GM12892 (cell line): ENCODE data around the gene RNF113B.

Experiments used
- DNase-seq: peaks from one replicate; pipeline ENCODE4 v3.0.0; 2011; ENCODE audit not compliant: insufficient read length
- FAIRE-seq: peaks from 2 replicates; lab custom pipeline; 2011; peaks lifted over from hg19 to GRCh38; lab: Jason Lieb, UNC
- POLR2A ChIP-seq: IDR thresholded peaks from 2 replicates; pipeline ENCODE4 v1.6.1; 2011; ENCODE audit warnings: low read depth, low read length, control low read depth
- POLR2AphosphoS5 ChIP-seq: IDR thresholded peaks from 2 replicates; pipeline ENCODE4 v1.6.1; 2011; ENCODE audit warnings: low read depth, low read length, control low read depth
- TAF1 ChIP-seq: IDR thresholded peaks from 2 replicates; pipeline ENCODE4 v1.6.1; 2011; ENCODE audit warnings: low read depth, mild to moderate bottlenecking, control low read depth, low read length, borderline replicate concordance

Gene RNF113B

DNA sequence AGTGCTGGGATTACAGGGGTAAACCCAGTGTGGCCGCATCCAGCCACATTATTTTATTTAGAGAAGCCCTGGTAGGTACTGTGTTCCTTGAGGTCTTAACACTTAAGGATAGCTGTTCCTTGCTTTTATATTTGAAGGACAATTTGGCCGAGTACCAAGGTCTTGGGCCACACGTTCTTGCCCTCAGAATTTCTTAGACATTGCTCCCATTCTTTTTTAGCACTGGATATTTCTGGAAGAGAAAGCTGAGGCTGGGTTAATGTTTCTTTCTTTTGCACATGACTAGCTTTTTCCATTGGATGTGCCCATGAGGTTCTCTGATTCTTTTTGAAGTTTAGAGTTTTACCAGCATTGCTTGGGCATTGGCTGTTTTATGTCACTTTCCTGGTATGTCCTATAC is 5.5 kb upstream of the RNF113B start:
- TF ChIP-seq POLR2A = no peak
- no peak for TF ChIP-seq TAF1
- TF ChIP-seq POLR2AphosphoS5 = no peak
- DNase-seq (no peak), FAIRE-seq (no peak)

GRCh38 chr13:98182153-98182552 is 5.1 kb upstream of the RNF113B start:
- no peak for FAIRE-seq
- TF ChIP-seq POLR2A (no peak), POLR2AphosphoS5 (no peak), TAF1 (no peak)
- DNase-seq = no peak

GRCh38 chr13:98181111-98181815 is 4.2 kb upstream of the RNF113B start:
- DNase-seq = no peak
- FAIRE-seq = no peak
- no peak for TF ChIP-seq TAF1
- TF ChIP-seq POLR2AphosphoS5 = no peak
- TF ChIP-seq POLR2A = no peak

DNA sequence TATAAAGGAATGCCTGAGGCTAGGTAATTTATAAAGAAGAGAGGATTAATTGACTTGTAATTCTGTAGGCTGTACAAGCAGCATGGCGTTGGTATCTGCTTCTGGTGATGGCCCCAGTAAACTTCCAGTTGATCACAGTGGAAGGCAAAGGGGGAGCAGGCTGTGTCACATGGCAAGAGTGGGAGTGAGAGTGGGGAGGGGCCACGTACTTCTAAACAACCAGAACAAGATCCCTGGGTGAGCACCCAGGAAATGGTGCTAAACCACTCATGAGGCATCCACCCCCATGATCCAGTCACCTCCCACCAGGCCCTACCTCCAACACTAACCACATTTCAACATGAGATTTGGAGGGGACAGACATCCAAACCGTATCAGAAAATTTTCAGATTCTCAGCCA is 3.0 kb upstream of the RNF113B start:
- no peak for DNase-seq
- FAIRE-seq = no peak
- TF ChIP-seq TAF1 (no peak), POLR2AphosphoS5 (no peak), POLR2A (no peak)

DNA sequence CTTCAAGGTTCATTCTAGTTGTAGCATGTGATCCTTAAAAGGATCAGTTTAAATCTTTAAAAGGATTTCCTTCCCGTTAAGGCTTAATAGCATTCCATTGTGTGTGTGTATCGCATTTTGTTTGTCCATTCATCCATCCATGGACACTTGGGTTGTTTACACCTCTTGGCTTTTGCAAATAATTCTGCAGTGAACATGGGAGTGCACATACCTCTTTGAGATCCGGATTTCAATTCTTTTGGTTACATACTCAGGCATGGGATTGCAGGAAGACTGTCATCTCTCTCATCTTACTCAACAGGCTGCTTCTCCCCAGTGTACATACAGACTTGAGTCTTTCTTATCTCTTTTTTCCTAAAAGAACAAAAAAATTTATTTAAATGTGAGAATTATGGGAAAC is 1.2 kb downstream of the RNF113B start:
- TF ChIP-seq POLR2A (no peak), POLR2AphosphoS5 (no peak), TAF1 (no peak)
- DNase-seq (no peak), FAIRE-seq (no peak)

GRCh38 chr13:98175043-98175442 is 2.0 kb downstream of the RNF113B start:
- FAIRE-seq (no peak), DNase-seq (no peak)
- TF ChIP-seq POLR2A = no peak
- TF ChIP-seq POLR2AphosphoS5 = no peak

DNA sequence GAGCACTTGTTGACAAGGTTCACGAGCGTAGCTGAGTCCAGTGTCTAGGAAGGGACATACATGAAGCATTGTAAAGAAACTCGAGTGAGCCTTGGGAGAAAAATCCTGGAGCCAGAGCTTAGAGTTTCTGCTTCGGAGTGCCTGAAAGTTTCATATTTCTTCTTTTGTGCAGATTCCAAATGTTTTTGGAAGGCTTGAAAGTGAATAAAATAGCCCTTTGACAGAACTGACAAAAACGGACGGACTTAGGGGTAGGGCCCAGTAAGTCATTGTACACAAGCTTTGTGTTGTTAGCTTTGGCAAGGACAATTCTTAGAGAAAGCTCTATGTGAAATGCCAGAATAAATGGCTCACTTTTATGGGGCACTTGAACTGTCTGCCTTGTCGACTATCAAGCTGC is 2.8 kb downstream of the RNF113B start:
- no peak for DNase-seq
- no peak for FAIRE-seq
- TF ChIP-seq POLR2AphosphoS5 (no peak), TAF1 (no peak), POLR2A (no peak)

GRCh38 chr13:98173431-98174152 is 3.5 kb downstream of the RNF113B start:
- TF ChIP-seq TAF1 (no peak), POLR2AphosphoS5 (no peak), POLR2A (no peak)
- no peak for DNase-seq
- no peak for FAIRE-seq

- no peak for FAIRE-seq
- no peak for DNase-seq
- no peak for TF ChIP-seq TAF1
- no peak for TF ChIP-seq POLR2A
- no peak for TF ChIP-seq POLR2AphosphoS5
Observed at GRCh38 chr13:98172590-98173422, 4.3 kb downstream of the RNF113B start.

- no peak for DNase-seq
- no peak for TF ChIP-seq POLR2AphosphoS5
- no peak for TF ChIP-seq POLR2A
- no peak for TF ChIP-seq TAF1
- no peak for FAIRE-seq
Observed at GRCh38 chr13:98171900-98172589, 5.0 kb downstream of the RNF113B start.

DNA sequence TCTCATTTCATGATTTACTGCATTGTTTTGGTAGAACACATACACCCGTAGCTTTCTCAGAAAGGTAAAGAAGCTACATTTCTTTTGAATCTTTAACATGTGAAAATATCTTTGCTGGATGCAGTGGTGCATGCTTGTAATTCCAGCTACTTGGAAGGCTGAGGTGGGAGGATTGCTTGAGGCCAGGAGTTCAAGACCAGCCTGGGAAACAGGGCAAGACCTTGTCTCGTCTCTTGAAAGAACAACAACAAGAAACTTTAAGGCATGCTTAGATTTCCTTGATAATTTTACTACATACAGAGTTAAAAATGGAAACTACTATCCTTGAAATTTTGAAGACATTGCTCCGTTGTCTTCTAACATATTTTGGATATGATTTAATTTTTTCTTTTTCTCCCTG is 7.7 kb downstream of the RNF113B start:
- no peak for FAIRE-seq
- no peak for TF ChIP-seq POLR2AphosphoS5
- no peak for TF ChIP-seq POLR2A
- no peak for TF ChIP-seq TAF1
- no peak for DNase-seq
